WTC11 (cell line): ENCODE measurements around the gene ANGPTL1. TPM values are rescaled to one million over a fixed set of nuclear protein-coding genes. Genes with fewer than 3 reads are reported as not detected.

Experiments used
- ATAC-seq: fragments of 200-7000 bp; cut with Tn5 transposase; 2 replicates; pipeline ENCODE4 v1.10.0; 2021; ENCODE audit warnings: mild to moderate bottlenecking, moderate library complexity
- CTCF ChIA-PET: fragments of 300-600 bp; sonication (Branson Sonifier 250); formaldehyde crosslinking; loops from one replicate; lab custom pipeline; 2021; ENCODE audit warnings: antibody characterized with exemption; lab: Charles Lee
- POLR2A ChIA-PET: fragments of 350-600 bp; sonication (Branson Sonifier 250); formaldehyde crosslinking; loops from one replicate; lab custom pipeline; 2021; ENCODE audit warnings: antibody characterized with exemption; lab: Charles Lee
- DNase-seq: peaks from one replicate; pipeline ENCODE4 v3.0.0; 2021; ENCODE audit warnings: low spot score
- H3K27ac Mint-ChIP-seq: 2 replicates; pipeline ENCODE4 v1.8.0; 2021; ENCODE audit warnings: mixed read lengths
- H3K27me3 Mint-ChIP-seq: 2 replicates; pipeline ENCODE4 v1.8.0; 2021; ENCODE audit warnings: low read depth, mild to moderate bottlenecking, moderate library complexity, mixed read lengths
- H3K36me3 Mint-ChIP-seq: 2 replicates; pipeline ENCODE4 v1.8.0; 2021; ENCODE audit warnings: mixed read lengths
- H3K4me1 Mint-ChIP-seq: 2 replicates; pipeline ENCODE4 v1.8.0; 2022; ENCODE audit warnings: mixed read lengths
- H3K4me3 Mint-ChIP-seq: 2 replicates; pipeline ENCODE4 v1.8.0; 2021; ENCODE audit warnings: mild to moderate bottlenecking, moderate library complexity, mixed read lengths
- H3K9me3 Mint-ChIP-seq: 2 replicates; pipeline ENCODE4 v1.8.0; 2021; ENCODE audit warnings: mixed read lengths
- CREB1 ChIP-seq: sonication (generic); formaldehyde crosslinking; IDR thresholded peaks from 2 replicates; pipeline ENCODE4 v1.8.0; 2023; ENCODE audit warnings: mild to moderate bottlenecking, missing genetic modification reagents
- CREM ChIP-seq: sonication (generic); formaldehyde crosslinking; IDR thresholded peaks from 2 replicates; pipeline ENCODE4 v1.8.1; 2022; ENCODE audit warnings: mild to moderate bottlenecking, missing genetic modification reagents, moderate library complexity
- EMX1 ChIP-seq: fragments of 250-450 bp; sonication (Bioruptor Pico); IDR thresholded peaks from 2 replicates; pipeline ENCODE4 v1.8.0; 2021; ENCODE audit warnings: mild to moderate bottlenecking
- ERG ChIP-seq: fragments of 250-450 bp; sonication (Bioruptor Pico); IDR thresholded peaks from 2 replicates; pipeline ENCODE4 v1.8.0; 2021; ENCODE audit warnings: mild to moderate bottlenecking
- HMGA2 ChIP-seq: fragments of 250-450 bp; sonication (Bioruptor Pico); IDR thresholded peaks from 2 replicates; pipeline ENCODE4 v1.4.0; 2021; ENCODE audit warnings: mild to moderate bottlenecking, moderate library complexity
- JAZF1 ChIP-seq: fragments of 250-450 bp; sonication (Bioruptor Pico); IDR thresholded peaks from 2 replicates; pipeline ENCODE4 v1.9.0; 2021; ENCODE audit warnings: moderate library complexity, mild to moderate bottlenecking, inconsistent platforms
- MAX ChIP-seq: sonication (generic); formaldehyde crosslinking; IDR thresholded peaks from 2 replicates; pipeline ENCODE4 v1.8.0; 2022; ENCODE audit warnings: mild to moderate bottlenecking, missing genetic modification reagents
- MXD4 ChIP-seq: fragments of 250-450 bp; sonication (Bioruptor Pico); IDR thresholded peaks from 2 replicates; pipeline ENCODE4 v1.8.0; 2021; ENCODE audit warnings: mild to moderate bottlenecking, moderate library complexity, borderline replicate concordance
- NFYB ChIP-seq: sonication (generic); formaldehyde crosslinking; conservative IDR thresholded peaks from 2 replicates; pipeline ENCODE4 v1.8.0; 2022; ENCODE audit warnings: low read depth, missing genetic modification reagents
- OVOL2 ChIP-seq: fragments of 250-450 bp; sonication (Bioruptor Pico); IDR thresholded peaks from 2 replicates; pipeline ENCODE4 v1.9.0; 2021; ENCODE audit warnings: mild to moderate bottlenecking, borderline replicate concordance
- RORB ChIP-seq: fragments of 250-450 bp; sonication (Bioruptor Pico); IDR thresholded peaks from 2 replicates; pipeline ENCODE4 v1.9.0; 2021; ENCODE audit warnings: mild to moderate bottlenecking
- SMAD4 ChIP-seq: sonication (generic); formaldehyde crosslinking; IDR thresholded peaks from 2 replicates; pipeline ENCODE4 v1.8.0; 2022; ENCODE audit warnings: mild to moderate bottlenecking, missing genetic modification reagents
- ZBTB43 ChIP-seq: sonication (generic); formaldehyde crosslinking; IDR thresholded peaks from 2 replicates; pipeline ENCODE4 v1.8.1; 2023; ENCODE audit warnings: mild to moderate bottlenecking, missing genetic modification reagents
- ZNF121 ChIP-seq: sonication (generic); formaldehyde crosslinking; IDR thresholded peaks from 2 replicates; pipeline ENCODE4 v1.8.0; 2023; ENCODE audit warnings: missing genetic modification reagents
- ZNF232 ChIP-seq: sonication (generic); formaldehyde crosslinking; IDR thresholded peaks from 2 replicates; pipeline ENCODE4 v1.8.0; 2022; ENCODE audit warnings: mild to moderate bottlenecking, missing genetic modification reagents
- ZNF423 ChIP-seq: fragments of 250-450 bp; sonication (Bioruptor Pico); IDR thresholded peaks from 2 replicates; pipeline ENCODE4 v2.1.2; 2022; ENCODE audit warnings: mild to moderate bottlenecking, moderate library complexity
- total RNA-seq: library from RNA; stranded (reverse); gene quantifications from 3 replicates; pipeline ENCODE4 v1.2.3, GENCODE V29; 2021
- TF ChIP-seq, protein P1 (sequence below): sonication (generic); formaldehyde crosslinking; IDR thresholded peaks from 2 replicates; pipeline ENCODE4 v1.8.1; 2023; ENCODE audit warnings: mild to moderate bottlenecking, missing genetic modification reagents, borderline replicate concordance
- TF ChIP-seq, protein P2 (sequence below): fragments of 250-450 bp; sonication (Bioruptor Pico); IDR thresholded peaks from 2 replicates; pipeline ENCODE4 v1.9.0; 2021; ENCODE audit warnings: mild to moderate bottlenecking
- TF ChIP-seq, protein P3 (sequence below): sonication (generic); formaldehyde crosslinking; IDR thresholded peaks from 2 replicates; pipeline ENCODE4 v1.8.1; 2022; ENCODE audit warnings: low read depth, missing genetic modification reagents, borderline replicate concordance

ANGPTL1 gene
- total RNA-seq, 1 experiment from 2014 or later = not detected

DNA sequence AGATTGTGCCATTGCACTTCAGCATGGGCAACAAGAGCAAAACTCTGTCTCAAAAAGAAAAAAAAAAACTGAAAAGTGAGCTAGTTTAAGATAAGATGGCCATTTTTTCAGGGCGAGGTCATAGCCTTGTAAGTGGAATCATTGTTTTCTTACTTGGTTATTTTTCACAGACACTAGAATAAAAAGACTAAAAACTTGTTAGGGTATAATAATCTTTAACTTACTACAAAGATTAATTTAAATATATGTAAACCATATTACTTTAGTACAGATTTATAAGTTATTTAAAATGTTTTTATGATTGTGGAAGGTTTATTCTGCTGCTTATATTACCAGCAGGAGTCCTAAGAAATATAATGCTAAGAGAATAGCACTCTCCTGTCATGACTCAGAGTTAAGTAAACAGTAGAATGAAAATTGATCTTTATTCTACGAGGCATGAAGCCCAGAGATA, 23.5 kb downstream of the ANGPTL1 start (continued):
- TF ChIP-seq, protein P1, sequence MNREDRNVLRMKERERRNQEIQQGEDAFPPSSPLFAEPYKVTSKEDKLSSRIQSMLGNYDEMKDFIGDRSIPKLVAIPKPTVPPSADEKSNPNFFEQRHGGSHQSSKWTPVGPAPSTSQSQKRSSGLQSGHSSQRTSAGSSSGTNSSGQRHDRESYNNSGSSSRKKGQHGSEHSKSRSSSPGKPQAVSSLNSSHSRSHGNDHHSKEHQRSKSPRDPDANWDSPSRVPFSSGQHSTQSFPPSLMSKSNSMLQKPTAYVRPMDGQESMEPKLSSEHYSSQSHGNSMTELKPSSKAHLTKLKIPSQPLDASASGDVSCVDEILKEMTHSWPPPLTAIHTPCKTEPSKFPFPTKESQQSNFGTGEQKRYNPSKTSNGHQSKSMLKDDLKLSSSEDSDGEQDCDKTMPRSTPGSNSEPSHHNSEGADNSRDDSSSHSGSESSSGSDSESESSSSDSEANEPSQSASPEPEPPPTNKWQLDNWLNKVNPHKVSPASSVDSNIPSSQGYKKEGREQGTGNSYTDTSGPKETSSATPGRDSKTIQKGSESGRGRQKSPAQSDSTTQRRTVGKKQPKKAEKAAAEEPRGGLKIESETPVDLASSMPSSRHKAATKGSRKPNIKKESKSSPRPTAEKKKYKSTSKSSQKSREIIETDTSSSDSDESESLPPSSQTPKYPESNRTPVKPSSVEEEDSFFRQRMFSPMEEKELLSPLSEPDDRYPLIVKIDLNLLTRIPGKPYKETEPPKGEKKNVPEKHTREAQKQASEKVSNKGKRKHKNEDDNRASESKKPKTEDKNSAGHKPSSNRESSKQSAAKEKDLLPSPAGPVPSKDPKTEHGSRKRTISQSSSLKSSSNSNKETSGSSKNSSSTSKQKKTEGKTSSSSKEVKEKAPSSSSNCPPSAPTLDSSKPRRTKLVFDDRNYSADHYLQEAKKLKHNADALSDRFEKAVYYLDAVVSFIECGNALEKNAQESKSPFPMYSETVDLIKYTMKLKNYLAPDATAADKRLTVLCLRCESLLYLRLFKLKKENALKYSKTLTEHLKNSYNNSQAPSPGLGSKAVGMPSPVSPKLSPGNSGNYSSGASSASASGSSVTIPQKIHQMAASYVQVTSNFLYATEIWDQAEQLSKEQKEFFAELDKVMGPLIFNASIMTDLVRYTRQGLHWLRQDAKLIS (CRISPR knock-in tag) = no peak
- no peak for TF ChIP-seq SMAD4 (CRISPR knock-in tag)
- no peak for TF ChIP-seq ZNF121
- no peak for TF ChIP-seq HMGA2 (CRISPR knock-in tag)

- POLR2A ChIA-PET = no interaction called here
- no peak for TF ChIP-seq ERG
- TF ChIP-seq, protein P2, sequence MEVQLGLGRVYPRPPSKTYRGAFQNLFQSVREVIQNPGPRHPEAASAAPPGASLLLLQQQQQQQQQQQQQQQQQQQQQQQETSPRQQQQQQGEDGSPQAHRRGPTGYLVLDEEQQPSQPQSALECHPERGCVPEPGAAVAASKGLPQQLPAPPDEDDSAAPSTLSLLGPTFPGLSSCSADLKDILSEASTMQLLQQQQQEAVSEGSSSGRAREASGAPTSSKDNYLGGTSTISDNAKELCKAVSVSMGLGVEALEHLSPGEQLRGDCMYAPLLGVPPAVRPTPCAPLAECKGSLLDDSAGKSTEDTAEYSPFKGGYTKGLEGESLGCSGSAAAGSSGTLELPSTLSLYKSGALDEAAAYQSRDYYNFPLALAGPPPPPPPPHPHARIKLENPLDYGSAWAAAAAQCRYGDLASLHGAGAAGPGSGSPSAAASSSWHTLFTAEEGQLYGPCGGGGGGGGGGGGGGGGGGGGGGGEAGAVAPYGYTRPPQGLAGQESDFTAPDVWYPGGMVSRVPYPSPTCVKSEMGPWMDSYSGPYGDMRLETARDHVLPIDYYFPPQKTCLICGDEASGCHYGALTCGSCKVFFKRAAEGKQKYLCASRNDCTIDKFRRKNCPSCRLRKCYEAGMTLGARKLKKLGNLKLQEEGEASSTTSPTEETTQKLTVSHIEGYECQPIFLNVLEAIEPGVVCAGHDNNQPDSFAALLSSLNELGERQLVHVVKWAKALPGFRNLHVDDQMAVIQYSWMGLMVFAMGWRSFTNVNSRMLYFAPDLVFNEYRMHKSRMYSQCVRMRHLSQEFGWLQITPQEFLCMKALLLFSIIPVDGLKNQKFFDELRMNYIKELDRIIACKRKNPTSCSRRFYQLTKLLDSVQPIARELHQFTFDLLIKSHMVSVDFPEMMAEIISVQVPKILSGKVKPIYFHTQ (CRISPR knock-in tag) = no peak
- TF ChIP-seq, all 79 proteins: peak for 0
- no peak overlapping the region for H3K27ac Mint-ChIP-seq
- CTCF ChIA-PET = no interaction called here
- no peaks in the 10 kb centered on the region for H3K27me3 Mint-ChIP-seq
- no peaks in the 10 kb centered on the region for H3K9me3 Mint-ChIP-seq
- DNase-seq (no peak), ATAC-seq (no peak)
- no peak overlapping the region for H3K4me3 Mint-ChIP-seq
- no peaks in the 10 kb centered on the region for H3K36me3 Mint-ChIP-seq
- no peaks in the 10 kb centered on the region for H3K4me1 Mint-ChIP-seq
Measured at GRCh38 chr1:178846306-178846705, 24.6 kb downstream of the ANGPTL1 start.

DNA sequence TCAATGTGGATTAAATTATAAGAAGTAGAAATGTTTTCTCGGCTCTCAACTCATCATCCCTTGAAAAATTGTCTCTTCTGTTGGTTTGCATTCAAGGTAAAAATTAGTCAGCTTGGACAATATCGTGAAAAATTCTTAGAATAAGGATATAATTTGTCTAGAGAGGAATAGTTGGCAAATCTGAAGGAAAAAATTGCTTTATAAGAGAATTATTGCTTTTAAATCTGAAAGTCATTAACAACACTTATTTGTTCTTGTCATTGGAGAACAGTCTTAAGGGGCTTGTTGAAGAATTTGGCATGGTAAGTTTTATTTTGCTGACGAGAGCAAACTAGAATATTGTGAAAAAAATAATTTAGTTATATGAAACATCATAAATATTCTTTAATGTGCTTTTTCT, 26.4 kb downstream of the ANGPTL1 start:
- DNase-seq (no peak), ATAC-seq (no peak)
- ChIA-PET POLR2A (interaction anchor here (0.5 to 0.6 kb wide), 2 partner anchors 241 to 247 kb away, joined by 3 read pairs; no protein-coding TSS in a partner anchor), CTCF (interaction anchor here (0.6 kb wide), 1 partner anchor 93 kb away, joined by 3 read pairs; no protein-coding TSS in a partner anchor)
- H3K9me3 Mint-ChIP-seq = peaks cover 9% of the 10 kb centered on the region
- H3K4me1 Mint-ChIP-seq = no peaks in the 10 kb centered on the region
- no peak overlapping the region for H3K27ac Mint-ChIP-seq
- H3K4me3 Mint-ChIP-seq = no peak overlapping the region
- peaks cover 8% of the 10 kb centered on the region for H3K36me3 Mint-ChIP-seq
- no peaks in the 10 kb centered on the region for H3K27me3 Mint-ChIP-seq
- TF ChIP-seq CREM (CRISPR knock-in tag) (no peak), EMX1 (CRISPR knock-in tag) (no peak), RORB (CRISPR knock-in tag) (no peak), OVOL2 (no peak), CREB1 (CRISPR knock-in tag) (no peak), MXD4 (CRISPR knock-in tag) (no peak), ZNF423 (no peak), ZBTB43 (CRISPR knock-in tag) (no peak), MAX (CRISPR knock-in tag) (no peak), NFYB (CRISPR knock-in tag) (no peak), JAZF1 (CRISPR knock-in tag) (no peak), ZNF232 (CRISPR knock-in tag) (no peak)
- TF ChIP-seq, protein P3, sequence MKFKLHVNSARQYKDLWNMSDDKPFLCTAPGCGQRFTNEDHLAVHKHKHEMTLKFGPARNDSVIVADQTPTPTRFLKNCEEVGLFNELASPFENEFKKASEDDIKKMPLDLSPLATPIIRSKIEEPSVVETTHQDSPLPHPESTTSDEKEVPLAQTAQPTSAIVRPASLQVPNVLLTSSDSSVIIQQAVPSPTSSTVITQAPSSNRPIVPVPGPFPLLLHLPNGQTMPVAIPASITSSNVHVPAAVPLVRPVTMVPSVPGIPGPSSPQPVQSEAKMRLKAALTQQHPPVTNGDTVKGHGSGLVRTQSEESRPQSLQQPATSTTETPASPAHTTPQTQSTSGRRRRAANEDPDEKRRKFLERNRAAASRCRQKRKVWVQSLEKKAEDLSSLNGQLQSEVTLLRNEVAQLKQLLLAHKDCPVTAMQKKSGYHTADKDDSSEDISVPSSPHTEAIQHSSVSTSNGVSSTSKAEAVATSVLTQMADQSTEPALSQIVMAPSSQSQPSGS (CRISPR knock-in tag) = no peak
